Esophagus muscularis mucosa (tissue), 4 donors: ENCODE results near the gene SETD5. TPM values are rescaled to one million over a fixed set of nuclear protein-coding genes. Genes with fewer than 3 reads are reported as not detected.

ENCODE experiments used
- DNase-seq: peaks from one replicate; pipeline ENCODE4 v3.0.0-alpha.2; 2017; ENCODE audit errors: extremely low spot score
- H3K27ac ChIP-seq, 4 donors: fragments of 200-600 bp; sonication (generic); replicated peaks in 1 of 4; 1 replicate in 3 of 4; 2 replicates in 1 of 4; pipeline ENCODE4 v1.5.1; 2016 to 2019; ENCODE audit warnings: mild to moderate bottlenecking in 1 of 4
- H3K27me3 ChIP-seq, 4 donors: fragments of 200-600 bp; sonication (generic); one replicate each; pipeline versions ENCODE4 v1.5.1 to v1.6.0; 2016 to 2019
- H3K36me3 ChIP-seq, 4 donors: fragments of 200-600 bp; sonication (generic); one replicate each; pipeline ENCODE4 v1.5.1; 2016 to 2019
- H3K4me1 ChIP-seq, 4 donors: fragments of 200-600 bp; sonication (generic); one replicate each; pipeline ENCODE4 v1.5.1; 2016 to 2019
- H3K4me3 ChIP-seq, 4 donors: fragments of 200-600 bp; sonication (generic); 1 replicate in 2 of 4; 2 replicates in 2 of 4; pipeline ENCODE4 v1.5.1; 2016 to 2019; ENCODE audit warnings: mild to moderate bottlenecking in 4 of 4, moderate library complexity in 1 of 4
- H3K9me3 ChIP-seq, 4 donors: fragments of 200-600 bp; sonication (generic); 1 replicate in 3 of 4; 2 replicates in 1 of 4; pipeline ENCODE4 v1.5.1; 2016 to 2019
- EP300 ChIP-seq: sonication (generic); formaldehyde crosslinking; IDR thresholded peaks from one replicate; pipeline ENCODE4 v1.6.1; 2017; ENCODE audit warnings: antibody characterized with exemption
- POLR2A ChIP-seq: fragments of 450-650 bp; IDR thresholded peaks from one replicate; pipeline ENCODE4 v1.6.1; 2017; ENCODE audit warnings: antibody characterized with exemption, moderate library complexity, mild to moderate bottlenecking, low read depth
- POLR2AphosphoS5 ChIP-seq, 2 donors: sonication (generic); formaldehyde crosslinking; IDR thresholded peaks; one replicate each; pipeline ENCODE4 v1.6.1; 2017; ENCODE audit warnings: antibody characterized with exemption in 2 of 2
- WGBS: methylation state at CpG from one replicate; pipeline ENCODE4 v1.1.5; 2018; 5-methylcytosine and 5-hydroxymethylcytosine counted together
- intact Hi-C: fragments of 100-400 bp; cut with DNase I; formaldehyde crosslinking; loops from one replicate; pipeline ENCODE4 v1.15.1; 2023
- total RNA-seq, 4 donors: library from RNA; depleted of rRNA; stranded (reverse); fragments of >200 nt; gene quantifications; one replicate each; pipeline versions ENCODE4 v1.1.0 to v1.2.1, GENCODE V29; 2016
- TF ChIP-seq, protein P1 (sequence below), 3 experiments: fragments of 200-600 bp in 2 of 3; fragments of 450-650 bp in 1 of 3; sonication (generic) in 2 of 3; IDR thresholded peaks; one replicate each; pipeline ENCODE4 v1.5.1; 2017 to 2019; ENCODE audit warnings: antibody characterized with exemption in 3 of 3, mild to moderate bottlenecking in 2 of 3, moderate library complexity in 1 of 3

SETD5 gene
- total RNA-seq, 4 donors from 2014 or later: 54.8 to 84.3 (median 78.1) TPM

DNA sequence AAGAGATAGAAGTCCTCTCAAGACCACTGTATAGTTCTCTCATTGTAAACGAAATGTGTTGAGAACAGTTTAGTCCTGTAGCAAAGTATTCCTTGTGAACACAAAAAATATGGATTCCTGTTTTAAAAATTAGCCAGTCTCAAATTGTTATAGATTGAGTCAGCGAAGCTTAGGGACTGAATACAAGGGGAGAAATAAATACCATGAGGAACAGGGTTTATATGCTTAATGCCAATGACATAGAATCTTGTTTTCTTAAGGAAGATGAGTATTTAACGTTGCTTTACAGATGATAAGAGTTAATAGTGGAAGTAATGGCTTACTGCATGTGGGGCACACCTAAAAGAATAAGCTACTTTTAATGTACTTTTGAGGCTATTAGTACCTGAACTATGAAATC, 37.9 kb downstream of the SETD5 start:
- TF ChIP-seq, protein P1, sequence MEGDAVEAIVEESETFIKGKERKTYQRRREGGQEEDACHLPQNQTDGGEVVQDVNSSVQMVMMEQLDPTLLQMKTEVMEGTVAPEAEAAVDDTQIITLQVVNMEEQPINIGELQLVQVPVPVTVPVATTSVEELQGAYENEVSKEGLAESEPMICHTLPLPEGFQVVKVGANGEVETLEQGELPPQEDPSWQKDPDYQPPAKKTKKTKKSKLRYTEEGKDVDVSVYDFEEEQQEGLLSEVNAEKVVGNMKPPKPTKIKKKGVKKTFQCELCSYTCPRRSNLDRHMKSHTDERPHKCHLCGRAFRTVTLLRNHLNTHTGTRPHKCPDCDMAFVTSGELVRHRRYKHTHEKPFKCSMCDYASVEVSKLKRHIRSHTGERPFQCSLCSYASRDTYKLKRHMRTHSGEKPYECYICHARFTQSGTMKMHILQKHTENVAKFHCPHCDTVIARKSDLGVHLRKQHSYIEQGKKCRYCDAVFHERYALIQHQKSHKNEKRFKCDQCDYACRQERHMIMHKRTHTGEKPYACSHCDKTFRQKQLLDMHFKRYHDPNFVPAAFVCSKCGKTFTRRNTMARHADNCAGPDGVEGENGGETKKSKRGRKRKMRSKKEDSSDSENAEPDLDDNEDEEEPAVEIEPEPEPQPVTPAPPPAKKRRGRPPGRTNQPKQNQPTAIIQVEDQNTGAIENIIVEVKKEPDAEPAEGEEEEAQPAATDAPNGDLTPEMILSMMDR (IDR thresholded peaks at IDR 0.05): no peak
- no peak for TF ChIP-seq POLR2AphosphoS5 (IDR thresholded peaks at IDR 0.05)
- TF ChIP-seq POLR2A: no peak
- intact Hi-C loops: no loop called here
- no peaks in the 10 kb centered on the region for H3K27me3 ChIP-seq

DNA sequence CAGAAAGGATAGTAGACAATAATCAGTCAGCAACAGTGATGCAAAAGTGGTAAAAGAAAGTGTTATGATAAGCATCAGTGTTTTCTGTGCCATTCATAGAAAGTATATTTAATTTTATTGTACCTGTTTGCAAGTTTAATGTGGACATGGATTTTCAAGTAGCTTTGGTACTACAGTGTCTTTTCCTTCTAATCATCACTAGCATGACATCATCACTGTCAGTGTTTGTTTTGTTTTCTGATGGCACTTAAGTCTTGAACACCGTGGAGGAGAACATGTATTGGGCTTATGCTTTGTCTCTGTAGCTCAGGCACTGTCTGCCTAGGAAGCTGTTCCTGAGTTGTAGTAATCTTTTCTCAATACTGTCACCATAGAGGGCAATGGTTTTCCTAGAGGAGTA, 41.9 kb downstream of the SETD5 start:
- no peak overlapping the region for H3K4me3 ChIP-seq
- peaks cover 0 to 10% (median 0%) of the 10 kb centered on the region in 4 donors for H3K4me1 ChIP-seq
- no peaks in the 10 kb centered on the region for H3K27me3 ChIP-seq
- 13% methylated on average over 1 of the region's 1 CpG for WGBS
- intact Hi-C loops: no loop called here
- no peak for TF ChIP-seq POLR2AphosphoS5 (IDR thresholded peaks at IDR 0.05)
- no peaks in the 10 kb centered on the region for H3K9me3 ChIP-seq
- DNase-seq: no peak
- H3K36me3 ChIP-seq: peaks cover 76 to 100% (median 92%) of the 10 kb centered on the region in 4 donors
- H3K27ac ChIP-seq: no peak overlapping the region

More for the DNA sequence above, 37.9 kb downstream of the SETD5 start:
- Histone ChIP-seq H3K4me1 (peaks cover 0 to 10% (median 2%) of the 10 kb centered on the region in 4 donors), H3K27ac (no peak overlapping the region), H3K9me3 (no peaks in the 10 kb centered on the region), H3K36me3 (peaks cover 72 to 100% (median 87%) of the 10 kb centered on the region in 4 donors), H3K4me3 (no peak overlapping the region)
- DNase-seq: no peak
- 84% methylated on average over 3 of the region's 3 CpGs for WGBS

- Histone ChIP-seq H3K9me3 (no peaks in the 10 kb centered on the region), H3K36me3 (peaks cover 76 to 100% (median 91%) of the 10 kb centered on the region in 4 donors), H3K4me1 (peaks cover 0 to 10% (median 0%) of the 10 kb centered on the region in 4 donors), H3K27ac (no peak overlapping the region), H3K4me3 (no peak overlapping the region), H3K27me3 (no peaks in the 10 kb centered on the region)
- intact Hi-C loops: no loop called here
- no peak for DNase-seq
- TF ChIP-seq EP300 (no peak), POLR2AphosphoS5 (IDR thresholded peaks at IDR 0.05) (no peak), POLR2A (no peak)
- TF ChIP-seq, protein P1 (IDR thresholded peaks at IDR 0.05): no peak
- WGBS: 92% methylated on average over 11 of the region's 11 CpGs
Observed at GRCh38 chr3:9441501-9442221, 44.2 kb downstream of the SETD5 start.

GRCh38 chr3:9448071-9448470, 50.7 kb downstream of the SETD5 start:
- intact Hi-C loops: no loop called here
- no peak overlapping the region for H3K27ac ChIP-seq
- peaks cover 0 to 5% (median 0%) of the 10 kb centered on the region in 4 donors for H3K4me1 ChIP-seq
- peaks cover 69 to 96% (median 89%) of the 10 kb centered on the region in 4 donors for H3K36me3 ChIP-seq
- no peaks in the 10 kb centered on the region for H3K27me3 ChIP-seq
- WGBS: 86% methylated on average over 4 of the region's 4 CpGs
- TF ChIP-seq EP300 (no peak), POLR2A (no peak), POLR2AphosphoS5 (IDR thresholded peaks at IDR 0.05) (no peak)
- TF ChIP-seq, protein P1 (IDR thresholded peaks at IDR 0.05): no peak
- DNase-seq: no peak
- no peak overlapping the region for H3K4me3 ChIP-seq
- no peaks in the 10 kb centered on the region for H3K9me3 ChIP-seq

DNA sequence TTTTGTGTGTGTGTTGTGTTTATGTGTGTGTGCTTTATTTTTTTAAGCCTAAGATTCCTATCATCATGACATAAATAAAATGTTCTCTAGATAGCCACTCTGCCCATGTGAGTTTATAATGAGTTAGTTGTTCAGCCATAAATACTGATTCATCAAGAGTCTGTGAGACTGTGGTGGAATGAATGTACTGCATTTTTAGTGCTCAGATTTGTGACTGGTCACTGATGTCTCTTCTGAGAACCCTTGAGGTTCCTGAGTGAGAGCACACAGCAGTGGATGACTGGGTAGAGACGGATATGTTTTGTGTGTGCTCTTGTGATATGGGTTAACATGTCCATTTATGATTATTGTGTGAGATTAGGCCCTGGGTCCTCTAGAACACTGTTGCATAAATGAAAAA, 51.2 kb downstream of the SETD5 start:
- Histone ChIP-seq H3K4me3 (no peak overlapping the region), H3K27ac (no peak overlapping the region), H3K9me3 (no peaks in the 10 kb centered on the region), H3K36me3 (peaks cover 69 to 96% (median 89%) of the 10 kb centered on the region in 4 donors), H3K27me3 (no peaks in the 10 kb centered on the region), H3K4me1 (peaks cover 0 to 5% (median 0%) of the 10 kb centered on the region in 4 donors)
- TF ChIP-seq POLR2A (no peak), EP300 (no peak), POLR2AphosphoS5 (IDR thresholded peaks at IDR 0.05) (no peak)
- TF ChIP-seq, protein P1 (IDR thresholded peaks at IDR 0.05): no peak
- DNase-seq: no peak
- 89% methylated on average over 1 of the region's 1 CpG for WGBS
- intact Hi-C loops: no loop called here
